SH-SY5Y (cell line): ENCODE results near the gene SHROOM2.

ENCODE experiments used
- GATA2 ChIP-seq: IDR thresholded peaks from 2 replicates; pipeline ENCODE4 v1.6.1; 2011; ENCODE audit warnings: mild to moderate bottlenecking, low read depth, low read length
- GATA3 ChIP-seq: IDR thresholded peaks from 2 replicates; pipeline ENCODE4 v1.6.1; 2011; ENCODE audit warnings: low read depth, mild to moderate bottlenecking, low read length, moderate library complexity

DNA sequence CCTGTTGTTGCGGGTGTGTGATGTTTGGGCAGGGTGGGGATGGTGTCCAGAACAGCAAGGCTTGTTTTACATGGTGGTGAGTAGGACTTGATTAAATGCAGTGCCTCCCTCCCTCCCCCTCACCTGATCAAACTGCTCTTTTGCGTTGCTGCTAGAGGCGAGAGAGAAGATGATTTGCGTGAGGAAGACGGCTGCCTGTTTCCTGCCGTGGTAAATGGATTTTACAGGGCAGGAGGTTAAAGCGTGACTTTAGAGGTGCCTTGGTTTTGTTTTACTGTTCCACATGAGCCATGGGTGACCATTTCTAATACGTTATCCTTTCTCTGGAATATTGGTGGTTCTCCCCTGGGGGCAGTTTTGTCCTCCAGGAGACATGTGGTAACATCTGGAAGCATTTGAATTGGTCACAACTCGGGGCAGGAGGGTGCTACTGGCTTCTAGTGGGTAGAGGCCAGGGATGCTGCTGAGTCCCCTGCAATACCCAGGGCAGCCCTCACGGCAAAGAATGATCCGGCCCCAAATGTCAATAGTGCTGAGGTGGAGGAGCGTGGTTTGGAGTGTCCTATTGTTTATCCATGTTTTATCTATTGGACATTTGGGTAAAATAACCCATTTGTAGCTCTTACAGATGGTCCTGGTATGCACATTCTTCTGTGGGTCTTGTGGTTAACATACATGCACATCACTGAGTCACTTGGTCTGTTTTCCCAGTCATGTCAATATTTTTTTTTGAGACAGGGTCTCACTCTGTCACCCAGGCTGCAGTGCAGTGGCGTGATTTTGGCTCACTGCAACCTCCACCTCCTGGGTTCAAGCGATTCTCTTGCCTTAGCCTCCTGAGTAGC, 73.7 kb downstream of the SHROOM2 start:
- TF ChIP-seq GATA3: no peak
- TF ChIP-seq GATA2: no peak
